Neural progenitor cell (in vitro differentiated cells): ENCODE data around the gene ARSD. TPM values are rescaled to one million over a fixed set of nuclear protein-coding genes. Genes with fewer than 3 reads are reported as not detected.
"Not testable (repeated sequence)": the region's sequence is repeated elsewhere in the genome, so short reads cannot be mapped to it uniquely, and the experiment has no call there.

Experiments
- DNase-seq: peaks from one replicate; pipeline ENCODE4 v3.0.0-alpha.2; 2016; ENCODE audit warnings: low spot score
- H2AFZ ChIP-seq: fragments of 200-600 bp; sonication (generic); replicated peaks from 2 replicates; pipeline ENCODE4 v1.6.1; 2016; ENCODE audit warnings: antibody characterized with exemption
- H3F3A ChIP-seq: fragments of 200-600 bp; sonication (generic); 2 replicates; pipeline ENCODE4 v1.6.1; 2016; ENCODE audit warnings: antibody characterized with exemption, low read depth
- H3K27ac ChIP-seq: fragments of 200-600 bp; sonication (generic); 2 replicates; pipeline ENCODE4 v1.5.1; 2016; ENCODE audit warnings: mild to moderate bottlenecking
- H3K27me3 ChIP-seq: fragments of 200-600 bp; sonication (generic); 2 replicates; pipeline ENCODE4 v1.6.1; 2016; ENCODE audit warnings: mild to moderate bottlenecking, moderate library complexity
- H3K36me3 ChIP-seq: fragments of 200-600 bp; sonication (generic); 2 replicates; pipeline ENCODE4 v1.5.1; 2016
- H3K4me1 ChIP-seq: fragments of 200-600 bp; sonication (generic); 2 replicates; pipeline ENCODE4 v1.6.1; 2016; ENCODE audit warnings: mixed run types
- H3K4me2 ChIP-seq: fragments of 200-600 bp; sonication (generic); 2 replicates; pipeline ENCODE4 v1.6.1; 2016
- H3K4me3 ChIP-seq: fragments of 200-600 bp; sonication (generic); 2 replicates; pipeline ENCODE4 v1.5.1; 2016
- H3K79me2 ChIP-seq: fragments of 200-600 bp; sonication (generic); 2 replicates; pipeline ENCODE4 v1.6.1; 2016; ENCODE audit warnings: low read depth
- H3K9ac ChIP-seq: fragments of 200-600 bp; sonication (generic); 2 replicates; pipeline ENCODE4 v1.6.1; 2016
- H3K9me3 ChIP-seq: fragments of 200-600 bp; sonication (generic); 2 replicates; pipeline ENCODE4 v1.5.1; 2016; ENCODE audit warnings: low read depth
- H4K20me1 ChIP-seq: fragments of 200-600 bp; sonication (generic); 2 replicates; pipeline ENCODE4 v1.6.1; 2016; ENCODE audit warnings: low read depth
- H3K27ac Mint-ChIP-seq: 3 replicates; pipeline ENCODE4 v1.8.0; 2021; ENCODE audit warnings: mixed read lengths
- H3K27me3 Mint-ChIP-seq: 2 replicates; pipeline ENCODE4 v1.8.0; 2022; ENCODE audit warnings: low read depth, mild to moderate bottlenecking, inconsistent platforms, moderate library complexity, mixed read lengths; ENCODE audit not compliant: insufficient read depth
- H3K36me3 Mint-ChIP-seq: 3 replicates; pipeline ENCODE4 v1.8.0; 2021; ENCODE audit warnings: mixed read lengths
- H3K4me1 Mint-ChIP-seq: 3 replicates; pipeline ENCODE4 v1.8.0; 2021; ENCODE audit warnings: mixed read lengths
- H3K4me3 Mint-ChIP-seq: 3 replicates; pipeline ENCODE4 v1.8.0; 2021; ENCODE audit warnings: mild to moderate bottlenecking, moderate library complexity, mixed read lengths
- H3K9me3 Mint-ChIP-seq: 3 replicates; pipeline ENCODE4 v1.8.0; 2020; ENCODE audit warnings: mixed read lengths
- CTCF ChIP-seq: fragments of 200-600 bp; sonication (generic); IDR thresholded peaks from 2 replicates; pipeline ENCODE4 v1.5.1; 2017; ENCODE audit warnings: antibody characterized with exemption, mild to moderate bottlenecking
- EZH2 ChIP-seq: fragments of 200-600 bp; sonication (generic); IDR thresholded peaks from 2 replicates; pipeline ENCODE4 v1.6.1; 2017; ENCODE audit warnings: antibody characterized with exemption, mild to moderate bottlenecking, moderate library complexity
- EZH2phosphoT487 ChIP-seq: fragments of 200-600 bp; sonication (generic); IDR thresholded peaks from 2 replicates; pipeline ENCODE4 v1.6.1; 2017; ENCODE audit warnings: antibody characterized with exemption
- total RNA-seq: library from RNA; depleted of rRNA; stranded (reverse); fragments of >200 nt; gene quantifications from 2 replicates; pipeline ENCODE4 v1.2.3, GENCODE V29; 2015; ENCODE audit warnings: low replicate concordance

Gene ARSD
- total RNA-seq: 4.3 and 6.2 TPM in 2 replicates

- peaks cover 26% of the 10 kb centered on the region for H3K36me3 Mint-ChIP-seq
- H3K4me1 Mint-ChIP-seq: peaks cover 24% of the 10 kb centered on the region
- Histone ChIP-seq H3K27me3 (no peaks in the 10 kb centered on the region), H3K4me1 (peaks cover 20% of the 10 kb centered on the region), H2AFZ (peak within 1 kb of the TSS; percentile 73), H3K79me2 (peaks cover 11% of the 10 kb centered on the region), H3F3A (peaks cover 68% of the 10 kb centered on the region), H3K36me3 (no peaks in the 10 kb centered on the region), H3K4me3 (peak within 1 kb of the TSS; percentile 89), H3K9ac (peak within 1 kb of the TSS; percentile 73), H4K20me1 (no peaks in the 10 kb centered on the region), H3K9me3 (no peaks in the 10 kb centered on the region), H3K4me2 (peak within 1 kb of the TSS; percentile 87), H3K27ac (peak within 1 kb of the TSS; percentile 96)
- H3K27me3 Mint-ChIP-seq: peaks cover 10% of the 10 kb centered on the region
- peak; percentile 95 for DNase-seq
- H3K9me3 Mint-ChIP-seq: peaks cover 19% of the 10 kb centered on the region
- H3K4me3 Mint-ChIP-seq: peak within 1 kb of the TSS; percentile 86
- peak within 1 kb of the TSS; percentile 88 for H3K27ac Mint-ChIP-seq
- TF ChIP-seq EZH2phosphoT487 (no peak), CTCF (no peak), EZH2 (no peak)
These were observed at the start of gene ARSD for GRCh38 chrX:2928583-2929434. Gene ARSD (minus strand): TSS chrX:2929339. CDS start chrX:2929275, 64 bp downstream.

- H3K79me2 ChIP-seq, H3K4me3 Mint-ChIP-seq, DNase-seq, H3K9ac ChIP-seq, H3K27ac Mint-ChIP-seq, H4K20me1 ChIP-seq, H3K36me3 Mint-ChIP-seq, H2AFZ ChIP-seq, H3K27ac ChIP-seq, H3K4me1 ChIP-seq, H3K4me1 Mint-ChIP-seq, H3K36me3 ChIP-seq, H3K4me2 ChIP-seq, H3K27me3 ChIP-seq, H3K27me3 Mint-ChIP-seq, H3K9me3 ChIP-seq, H3K4me3 ChIP-seq: not testable (repeated sequence)
- H3K9me3 Mint-ChIP-seq: peaks cover 20% of the 10 kb centered on the region
- peaks cover 14% of the 10 kb centered on the region for H3F3A ChIP-seq
These were observed 49.5 kb upstream of the ARSD start for GRCh38 chrX:2978639-2979038.

- peaks cover 6% of the 10 kb centered on the region for H3K4me1 Mint-ChIP-seq
- no peak overlapping the region for H3K4me3 ChIP-seq
- no peaks in the 10 kb centered on the region for H3K36me3 Mint-ChIP-seq
- DNase-seq: no peak
- no peaks in the 10 kb centered on the region for H4K20me1 ChIP-seq
- H3K4me3 Mint-ChIP-seq: no peak overlapping the region
- no peak overlapping the region for H2AFZ ChIP-seq
- H3K79me2 ChIP-seq: no peaks in the 10 kb centered on the region
- no peaks in the 10 kb centered on the region for H3K36me3 ChIP-seq
- peaks cover 6% of the 10 kb centered on the region for H3K4me1 ChIP-seq
- no peak overlapping the region for H3K9ac ChIP-seq
- H3F3A ChIP-seq: peaks cover 14% of the 10 kb centered on the region
- H3K27me3 Mint-ChIP-seq: peaks cover 5% of the 10 kb centered on the region
- no peaks in the 10 kb centered on the region for H3K9me3 ChIP-seq
- peaks cover 17% of the 10 kb centered on the region for H3K9me3 Mint-ChIP-seq
- no peak overlapping the region for H3K27ac ChIP-seq
- no peaks in the 10 kb centered on the region for H3K27me3 ChIP-seq
- TF ChIP-seq EZH2 (no peak), CTCF (no peak), EZH2phosphoT487 (no peak)
- H3K27ac Mint-ChIP-seq: no peak overlapping the region
- H3K4me2 ChIP-seq: no peak overlapping the region
These were observed 45.8 kb upstream of the ARSD start for GRCh38 chrX:2974961-2975360.

- no peaks in the 10 kb centered on the region for H3K79me2 ChIP-seq
- Mint-ChIP-seq H3K4me1 (peaks cover 28% of the 10 kb centered on the region), H3K27me3 (peaks cover 5% of the 10 kb centered on the region), H3K4me3 (no peak overlapping the region), H3K27ac (no peak overlapping the region), H3K36me3 (no peaks in the 10 kb centered on the region), H3K9me3 (peaks cover 18% of the 10 kb centered on the region)
- peaks cover 23% of the 10 kb centered on the region for H3F3A ChIP-seq
- no peaks in the 10 kb centered on the region for H3K27me3 ChIP-seq
- no peak overlapping the region for H3K4me2 ChIP-seq
- H3K4me3 ChIP-seq: no peak overlapping the region
- no peak overlapping the region for H3K27ac ChIP-seq
- no peak overlapping the region for H2AFZ ChIP-seq
- H3K4me1 ChIP-seq: peaks cover 19% of the 10 kb centered on the region
- no peaks in the 10 kb centered on the region for H3K36me3 ChIP-seq
- no peak for DNase-seq
- TF ChIP-seq EZH2 (no peak), CTCF (no peak), EZH2phosphoT487 (no peak)
- no peak overlapping the region for H3K9ac ChIP-seq
- H3K9me3 ChIP-seq: no peaks in the 10 kb centered on the region
- H4K20me1 ChIP-seq: no peaks in the 10 kb centered on the region
These were observed 43.3 kb upstream of the ARSD start for GRCh38 chrX:2972391-2972790.
